ENCODE results near the gene SETD3. TPM values are rescaled to one million over a fixed set of nuclear protein-coding genes. Genes with fewer than 3 reads are reported as not detected.

The SETD3 gene
- total RNA-seq, 6 experiments from 2014 or later = 42.1 to 53.9 (median 47.0) TPM

- Mint-ChIP-seq H3K4me3 (no peak overlapping the region), H3K27me3 (ENCODE audit: insufficient read depth) (peaks cover 30% of the 10 kb centered on the region), H3K4me1 (ENCODE audit: low read depth) (peaks cover 5% of the 10 kb centered on the region), H3K36me3 (ENCODE audit: low read depth) (no peaks in the 10 kb centered on the region), H3K9me3 (peaks cover 2% of the 10 kb centered on the region; the same call in 1 of the 2 replicates), H3K27ac (no peak overlapping the region)
- no peak for DNase-seq
- TF ChIP-seq, protein P1, sequence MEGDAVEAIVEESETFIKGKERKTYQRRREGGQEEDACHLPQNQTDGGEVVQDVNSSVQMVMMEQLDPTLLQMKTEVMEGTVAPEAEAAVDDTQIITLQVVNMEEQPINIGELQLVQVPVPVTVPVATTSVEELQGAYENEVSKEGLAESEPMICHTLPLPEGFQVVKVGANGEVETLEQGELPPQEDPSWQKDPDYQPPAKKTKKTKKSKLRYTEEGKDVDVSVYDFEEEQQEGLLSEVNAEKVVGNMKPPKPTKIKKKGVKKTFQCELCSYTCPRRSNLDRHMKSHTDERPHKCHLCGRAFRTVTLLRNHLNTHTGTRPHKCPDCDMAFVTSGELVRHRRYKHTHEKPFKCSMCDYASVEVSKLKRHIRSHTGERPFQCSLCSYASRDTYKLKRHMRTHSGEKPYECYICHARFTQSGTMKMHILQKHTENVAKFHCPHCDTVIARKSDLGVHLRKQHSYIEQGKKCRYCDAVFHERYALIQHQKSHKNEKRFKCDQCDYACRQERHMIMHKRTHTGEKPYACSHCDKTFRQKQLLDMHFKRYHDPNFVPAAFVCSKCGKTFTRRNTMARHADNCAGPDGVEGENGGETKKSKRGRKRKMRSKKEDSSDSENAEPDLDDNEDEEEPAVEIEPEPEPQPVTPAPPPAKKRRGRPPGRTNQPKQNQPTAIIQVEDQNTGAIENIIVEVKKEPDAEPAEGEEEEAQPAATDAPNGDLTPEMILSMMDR (IDR thresholded peaks at IDR 0.05) = no peak
Measured at GRCh38 chr14:99380402-99380801, 100.3 kb downstream of the SETD3 start.

DNA sequence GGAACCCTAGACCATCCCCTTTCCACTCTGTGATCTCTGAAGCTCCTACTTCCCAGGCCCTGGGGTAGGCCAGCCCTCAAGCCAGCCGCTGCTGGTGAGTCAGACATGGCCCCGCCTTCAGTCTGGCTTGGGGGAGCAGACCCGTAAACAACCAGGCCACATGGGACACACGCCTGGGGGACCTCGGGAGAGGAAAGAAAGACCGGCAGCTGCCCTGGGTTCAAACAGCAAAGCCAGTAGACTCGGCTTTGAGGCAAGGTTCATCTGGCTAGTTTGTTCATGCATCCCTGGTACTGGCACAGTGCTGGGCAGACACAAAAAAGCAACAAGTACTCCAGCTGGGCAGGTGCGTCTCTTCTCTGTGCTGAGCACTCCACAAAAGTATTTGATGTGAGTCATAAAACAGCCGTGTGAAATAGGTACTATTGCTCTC is 101.9 kb downstream of the SETD3 start:
- Mint-ChIP-seq H3K27ac (no peak overlapping the region), H3K4me3 (no peak overlapping the region), H3K36me3 (ENCODE audit: low read depth) (no peaks in the 10 kb centered on the region)

DNA sequence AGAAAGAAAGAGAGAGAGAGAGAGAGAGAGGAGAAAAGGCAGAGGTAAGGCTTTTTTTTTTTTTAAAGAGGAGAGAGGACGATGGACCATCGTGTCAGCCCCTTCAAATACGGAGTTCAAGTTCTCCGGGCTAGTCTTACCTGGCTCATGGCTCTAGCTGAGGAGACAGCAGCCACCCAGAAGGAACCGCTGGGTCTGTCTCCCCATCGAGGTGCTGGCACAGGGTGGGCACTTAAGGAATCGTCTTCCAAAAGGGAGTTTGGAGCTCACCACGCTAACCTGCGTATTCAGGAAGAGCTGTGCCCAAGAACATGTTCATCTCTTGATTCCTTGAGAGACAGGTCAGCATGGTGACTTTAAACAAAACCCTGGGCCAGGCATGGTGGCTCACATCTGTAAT is 102.7 kb downstream of the SETD3 start:
- peaks cover 24% of the 10 kb centered on the region for H3K27me3 Mint-ChIP-seq (ENCODE audit: insufficient read depth)

More for the DNA sequence above, 101.9 kb downstream of the SETD3 start:
- H3K4me1 Mint-ChIP-seq (ENCODE audit: low read depth) = peaks cover 5% of the 10 kb centered on the region
- TF ChIP-seq, protein P1 (IDR thresholded peaks at IDR 0.05) = no peak
- H3K27me3 Mint-ChIP-seq (ENCODE audit: insufficient read depth) = peaks cover 24% of the 10 kb centered on the region
- no peaks in the 10 kb centered on the region for H3K9me3 Mint-ChIP-seq
- DNase-seq = no peak

GRCh38 chr14:99374964-99375363 is 105.7 kb downstream of the SETD3 start:
- Mint-ChIP-seq H3K4me3 (no peak overlapping the region), H3K36me3 (ENCODE audit: low read depth) (no peaks in the 10 kb centered on the region), H3K27ac (no peak overlapping the region), H3K27me3 (ENCODE audit: insufficient read depth) (peaks cover 25% of the 10 kb centered on the region), H3K9me3 (no peaks in the 10 kb centered on the region), H3K4me1 (ENCODE audit: low read depth) (peaks cover 5% of the 10 kb centered on the region; the same call in 1 of the 2 replicates)
- DNase-seq = no peak
- TF ChIP-seq, protein P1 (IDR thresholded peaks at IDR 0.05) = no peak

More for the DNA sequence above, 102.7 kb downstream of the SETD3 start:
- Mint-ChIP-seq H3K9me3 (no peaks in the 10 kb centered on the region), H3K4me1 (ENCODE audit: low read depth) (peaks cover 5% of the 10 kb centered on the region), H3K27ac (no peak overlapping the region), H3K36me3 (ENCODE audit: low read depth) (no peaks in the 10 kb centered on the region), H3K4me3 (no peak overlapping the region)
- no peak for DNase-seq
- TF ChIP-seq, protein P1 (IDR thresholded peaks at IDR 0.05) = no peak

DNA sequence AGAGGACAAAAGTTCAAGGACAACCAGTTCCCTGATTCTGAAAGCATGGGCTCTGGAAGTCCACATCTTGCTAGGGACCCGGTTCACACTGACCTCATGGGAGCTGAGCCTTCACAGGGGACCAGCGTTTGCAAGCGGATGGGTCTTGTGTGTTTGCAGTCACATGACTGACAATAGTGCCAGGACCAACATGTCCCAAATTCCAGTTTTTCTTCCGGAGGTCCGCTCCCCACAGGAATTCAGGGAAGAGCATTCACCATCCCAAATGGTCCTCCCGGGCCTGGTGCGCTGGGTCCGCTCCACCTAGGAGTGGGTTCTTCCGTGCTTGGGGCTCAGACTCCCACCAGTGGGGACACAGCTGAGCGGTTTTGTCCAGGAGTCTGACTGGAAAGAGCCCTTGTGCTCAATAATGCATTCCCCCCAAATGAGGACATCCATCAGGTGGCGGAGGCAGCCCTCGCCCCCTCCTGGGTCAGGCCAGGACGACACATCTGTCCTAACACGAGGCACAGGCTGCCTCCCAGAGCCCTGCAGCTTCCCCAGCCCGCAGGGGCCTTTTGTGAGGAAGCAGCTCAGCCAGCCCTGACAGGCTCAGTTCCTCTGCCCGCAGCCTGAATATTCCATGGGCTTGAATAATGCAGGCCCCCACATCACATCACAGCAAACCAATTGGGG is 116.9 kb downstream of the SETD3 start:
- no peak overlapping the region for H3K27ac Mint-ChIP-seq
- H3K4me3 Mint-ChIP-seq = no peak overlapping the region
- no peaks in the 10 kb centered on the region for H3K4me1 Mint-ChIP-seq (ENCODE audit: low read depth)
- TF ChIP-seq, protein P1 (IDR thresholded peaks at IDR 0.05) = no peak
- H3K9me3 Mint-ChIP-seq = no peaks in the 10 kb centered on the region
- no peak for DNase-seq
- no peaks in the 10 kb centered on the region for H3K36me3 Mint-ChIP-seq (ENCODE audit: low read depth)
- H3K27me3 Mint-ChIP-seq (ENCODE audit: insufficient read depth) = peaks cover 19% of the 10 kb centered on the region

Data from HFFc6 (cell line).